ENCODE results near the gene WDFY3.
"Not testable (repeated sequence)": the region's sequence is repeated elsewhere in the genome, so short reads cannot be mapped to it uniquely, and the experiment has no call there.

WDFY3 gene

DNA sequence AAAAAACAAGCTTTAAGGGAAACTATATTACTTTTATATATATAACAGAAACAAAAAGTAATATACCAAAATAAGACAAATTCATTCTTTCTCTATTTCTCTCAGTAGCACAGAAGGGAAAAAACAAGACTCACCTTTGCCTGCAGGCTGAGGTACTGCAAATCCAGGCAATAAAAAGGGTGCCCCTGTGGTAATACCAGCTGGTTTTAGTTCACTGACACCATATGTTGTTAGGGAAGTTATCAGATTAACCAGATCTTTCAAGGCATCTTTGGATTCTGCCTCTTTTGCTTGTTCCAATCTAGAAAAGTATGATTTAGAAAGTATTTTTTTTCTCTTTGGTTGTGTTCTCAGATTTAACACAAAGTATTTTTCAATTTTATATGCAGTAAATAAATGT lies 139.8 kb downstream of the WDFY3 start:
- in situ Hi-C loops (cut with HindIII; ENCODE audit: low sequenced_read_pairs): no loop called here
- TF ChIP-seq, protein P1, sequence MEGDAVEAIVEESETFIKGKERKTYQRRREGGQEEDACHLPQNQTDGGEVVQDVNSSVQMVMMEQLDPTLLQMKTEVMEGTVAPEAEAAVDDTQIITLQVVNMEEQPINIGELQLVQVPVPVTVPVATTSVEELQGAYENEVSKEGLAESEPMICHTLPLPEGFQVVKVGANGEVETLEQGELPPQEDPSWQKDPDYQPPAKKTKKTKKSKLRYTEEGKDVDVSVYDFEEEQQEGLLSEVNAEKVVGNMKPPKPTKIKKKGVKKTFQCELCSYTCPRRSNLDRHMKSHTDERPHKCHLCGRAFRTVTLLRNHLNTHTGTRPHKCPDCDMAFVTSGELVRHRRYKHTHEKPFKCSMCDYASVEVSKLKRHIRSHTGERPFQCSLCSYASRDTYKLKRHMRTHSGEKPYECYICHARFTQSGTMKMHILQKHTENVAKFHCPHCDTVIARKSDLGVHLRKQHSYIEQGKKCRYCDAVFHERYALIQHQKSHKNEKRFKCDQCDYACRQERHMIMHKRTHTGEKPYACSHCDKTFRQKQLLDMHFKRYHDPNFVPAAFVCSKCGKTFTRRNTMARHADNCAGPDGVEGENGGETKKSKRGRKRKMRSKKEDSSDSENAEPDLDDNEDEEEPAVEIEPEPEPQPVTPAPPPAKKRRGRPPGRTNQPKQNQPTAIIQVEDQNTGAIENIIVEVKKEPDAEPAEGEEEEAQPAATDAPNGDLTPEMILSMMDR (IDR thresholded peaks at IDR 0.05; ENCODE audit: low read depth, low read length, missing control alignments): no peak
- no peak for DNase-seq (ENCODE audit: low read depth)
- H3K4me3 ChIP-seq (ENCODE audit: low read depth, low read length): no peak overlapping the region

DNA sequence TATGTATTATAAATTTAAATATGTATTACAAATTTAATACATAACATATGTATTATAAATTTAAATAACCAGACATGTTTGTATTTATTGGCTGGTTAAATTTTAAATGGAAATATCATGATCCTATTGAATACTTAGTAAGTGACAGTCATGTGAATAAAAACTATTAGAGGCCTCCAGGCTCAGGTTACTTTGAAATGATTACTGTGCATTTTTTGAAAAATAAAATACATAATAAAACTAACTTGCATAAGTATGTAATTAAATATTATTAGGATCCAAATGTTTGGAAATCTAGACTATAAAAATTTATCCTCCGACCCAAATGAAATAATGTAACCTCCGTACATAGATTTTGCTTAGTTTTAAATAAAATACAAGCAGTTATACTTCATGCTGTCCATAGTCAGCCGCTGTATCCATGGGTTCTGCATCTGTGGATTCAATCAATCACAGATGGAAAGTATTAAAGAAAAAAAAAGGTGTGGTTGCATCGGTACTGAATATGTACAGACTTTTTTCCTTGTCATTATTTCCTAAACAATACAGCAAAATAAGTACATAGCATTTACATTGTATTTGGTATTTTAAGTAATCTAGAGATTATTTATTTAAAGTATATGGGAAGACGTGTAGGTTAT lies 140.7 kb downstream of the WDFY3 start:
- in situ Hi-C loops (cut with HindIII; ENCODE audit: low sequenced_read_pairs): no loop called here
- TF ChIP-seq, protein P1 (IDR thresholded peaks at IDR 0.05; ENCODE audit: low read depth, low read length, missing control alignments): no peak
- no peak for DNase-seq (ENCODE audit: low read depth)
- H3K4me3 ChIP-seq (ENCODE audit: low read depth, low read length): no peak overlapping the region

DNA sequence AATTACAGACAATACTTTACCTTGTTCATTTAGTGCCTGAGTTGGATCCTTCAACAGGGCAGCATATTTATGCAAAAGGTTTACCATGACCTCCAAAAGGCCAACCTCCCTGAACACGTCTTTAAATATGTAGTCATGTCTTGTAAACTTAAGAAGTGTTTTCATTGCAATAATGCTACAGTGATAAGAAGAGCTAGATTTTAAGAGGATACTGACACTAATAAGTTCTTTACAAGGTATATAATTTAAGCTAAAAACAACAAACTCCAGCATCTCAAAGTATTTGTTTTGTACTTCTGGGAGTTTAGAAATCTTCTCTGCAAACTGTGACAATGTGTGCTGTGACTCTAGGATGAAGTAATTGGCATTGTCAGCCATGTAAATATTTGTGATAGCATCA lies 145.4 kb downstream of the WDFY3 start:
- no peak for DNase-seq (ENCODE audit: low read depth)
- no peak overlapping the region for H3K4me3 ChIP-seq (ENCODE audit: low read depth, low read length)
- in situ Hi-C loops (cut with HindIII; ENCODE audit: low sequenced_read_pairs): no loop called here
- TF ChIP-seq, protein P1 (IDR thresholded peaks at IDR 0.05; ENCODE audit: low read depth, low read length, missing control alignments): no peak

GRCh38 chr4:84814094-84814750 lies 152.3 kb downstream of the WDFY3 start:
- DNase-seq (ENCODE audit: low read depth): peak; percentile 58
- TF ChIP-seq, protein P1 (IDR thresholded peaks at IDR 0.05; ENCODE audit: low read depth, low read length, missing control alignments): no peak
- in situ Hi-C loops (cut with HindIII; ENCODE audit: low sequenced_read_pairs): no loop called here
- no peak overlapping the region for H3K4me3 ChIP-seq (ENCODE audit: low read depth, low read length)

- H3K4me3 ChIP-seq (ENCODE audit: low read depth, low read length): no peak overlapping the region
- TF ChIP-seq, protein P1 (IDR thresholded peaks at IDR 0.05; ENCODE audit: low read depth, low read length, missing control alignments): no peak
- no peak for DNase-seq (ENCODE audit: low read depth)
- in situ Hi-C loops (cut with HindIII; ENCODE audit: low sequenced_read_pairs): no loop called here
Observed at GRCh38 chr4:84809946-84810345, 156.5 kb downstream of the WDFY3 start.

- H3K4me3 ChIP-seq (ENCODE audit: low read depth, low read length): no peak overlapping the region
- no peak for DNase-seq (ENCODE audit: low read depth)
- in situ Hi-C loops (cut with HindIII; ENCODE audit: low sequenced_read_pairs): no loop called here
- TF ChIP-seq, protein P1 (IDR thresholded peaks at IDR 0.05; ENCODE audit: low read depth, low read length, missing control alignments): no peak
Observed at GRCh38 chr4:84808332-84808731, 158.2 kb downstream of the WDFY3 start.

DNA sequence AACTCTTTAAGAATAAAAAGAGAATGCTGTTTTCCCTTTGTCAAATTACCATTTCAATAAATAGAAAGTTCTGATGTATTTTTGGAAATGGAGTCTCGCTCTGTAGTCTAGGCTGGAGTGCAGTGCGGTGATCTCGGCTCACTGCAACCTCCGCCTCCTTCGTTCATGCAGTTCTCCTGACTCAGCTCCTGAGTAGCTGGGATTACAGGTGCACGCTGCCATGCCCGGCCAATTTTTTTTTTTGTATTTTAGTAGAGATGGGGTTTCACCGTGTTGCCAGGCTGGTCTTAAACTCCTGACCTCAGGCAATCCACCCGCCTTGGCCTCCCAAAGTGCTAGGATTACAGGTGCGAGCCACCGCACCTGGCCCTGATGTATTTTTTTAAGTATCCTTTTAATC lies 159.9 kb downstream of the WDFY3 start:
- in situ Hi-C loops (cut with HindIII; ENCODE audit: low sequenced_read_pairs); DNase-seq (ENCODE audit: low read depth); H3K4me3 ChIP-seq (ENCODE audit: low read depth, low read length): not testable (repeated sequence)
